Measurements from ENCODE around the gene CARM1. TPM values are rescaled to one million over a fixed set of nuclear protein-coding genes. Genes with fewer than 3 reads are reported as not detected.

CARM1 gene
- total RNA-seq (2016; rRNA removed; fragmentation: Illumina TruSeq; extraction: Trizol) (21.9 and 27.6 TPM in 2 replicates), polyA plus RNA-seq (2011; rRNA removed) (53.0 and 55.8 TPM in 2 replicates), polyA minus RNA-seq (2011; rRNA and poly(A)+ RNA removed; ENCODE audit: low replicate concordance) (34.3 and 76.6 TPM in 2 replicates), Bru-seq, nascent RNA (percentile 57 among the genes with signal in this experiment), BruChase-seq, experiment 1, labeled RNA remaining after a 6-hour chase (percentile 76 among the genes with signal in this experiment), BruChase-seq, experiment 2, labeled RNA remaining after a 2-hour chase (percentile 71 among the genes with signal in this experiment)
- 8.8 and 9.4 TPM in 2 replicates for total RNA-seq (2016; cell fraction: cytosol; rRNA removed; fragmentation: Illumina TruSeq; extraction: Trizol; ENCODE audit: low read depth)
- 18.6 and 27.9 TPM in 2 replicates for total RNA-seq (2016; cell fraction: insoluble cytoplasmic fraction; rRNA removed; fragmentation: Illumina TruSeq; extraction: Trizol)
- total RNA-seq (2016; cell fraction: membrane; rRNA removed; fragmentation: Illumina TruSeq; extraction: Trizol): 21.1 and 24.7 TPM in 2 replicates
- total RNA-seq (2016; cell fraction: nucleus; rRNA removed; fragmentation: Illumina TruSeq; extraction: Trizol): 16.8 and 18.1 TPM in 2 replicates
- polyA plus RNA-seq (2011; cell fraction: cytosol; rRNA removed): 27.6 and 51.7 TPM in 2 replicates
- polyA plus RNA-seq (2011; cell fraction: nucleus; rRNA removed): 83.1 and 120 TPM in 2 replicates
- polyA plus RNA-seq (2012): 33.4 and 44.2 TPM in 2 replicates
- 12.8 and 12.9 TPM in 2 replicates for polyA plus RNA-seq (2016; cell fraction: cytosol; fragmentation: Illumina TruSeq; extraction: Trizol; ENCODE audit: low read depth)
- polyA plus RNA-seq (2016; cell fraction: insoluble cytoplasmic fraction; fragmentation: Illumina TruSeq; extraction: Trizol; ENCODE audit: low read depth): 41.9 and 59.7 TPM in 2 replicates
- polyA plus RNA-seq (2016; cell fraction: membrane; fragmentation: Illumina TruSeq; extraction: Trizol; ENCODE audit: low read depth): 29.0 and 31.4 TPM in 2 replicates
- 54.5 and 65.3 TPM in 2 replicates for polyA plus RNA-seq (2016; cell fraction: nucleus; fragmentation: Illumina TruSeq; extraction: Trizol; ENCODE audit: insufficient read depth, low read depth)
- polyA minus RNA-seq (2011; cell fraction: cytosol; rRNA and poly(A)+ RNA removed): 18.8 and 19.0 TPM in 2 replicates
- polyA minus RNA-seq (2011; cell fraction: nucleus; rRNA and poly(A)+ RNA removed): 16.2 and 20.0 TPM in 2 replicates
- long read RNA-seq, experiment 1, partial matches to known transcripts: 15 of 15 reads
- long read RNA-seq, experiment 1, other reads (novel, unspliced or antisense): 0 of 15 reads
- long read RNA-seq, experiment 2, transcript CARM1-202 (15 exons, 2,722 nt): major isoform, 58 of 215 reads
- long read RNA-seq, experiment 2, transcript CARM1-201 (16 exons, 3,330 nt): minor isoform, 16 of 215 reads
- long read RNA-seq, experiment 2, partial matches to known transcripts: 104 of 215 reads
- long read RNA-seq, experiment 2, other reads (novel, unspliced or antisense): 37 of 215 reads

- ATAC-seq (peak; percentile 81), DNase-seq (ENCODE audit: low spot score) (peak; percentile 92), FAIRE-seq (peak; percentile 54)
- no peaks in the 10 kb centered on the region for H3K9me3 ChIP-seq (ENCODE audit: low read length)
- peak within 1 kb of the TSS; percentile 12 for H2AFZ ChIP-seq (ENCODE audit: low read length)
- peaks cover 33% of the 10 kb centered on the region for H3K79me2 ChIP-seq (ENCODE audit: insufficient read depth, low read length)
- POLR2A ChIA-PET: interaction anchor here (0.7 to 2.4 kb wide), 2 partner anchors 35 to 298 kb away, joined by 4 to 7 read pairs; partner anchors contain the start of gene TMED1
- peaks cover 54% of the 10 kb centered on the region for H3K4me1 ChIP-seq (ENCODE audit: insufficient read depth, low read length)
- 0% methylated on average over 2 of the region's 99 CpGs for WGBS (ENCODE audit: low lambda C conversion rate)
- no peaks in the 10 kb centered on the region for H4K20me1 ChIP-seq (ENCODE audit: insufficient read depth, low read length)
- in situ Hi-C loops (cut with HindIII; ENCODE audit: extremely low pct_ligation_motif_present, low pct_unique_long_range_greater_than_20kb): no loop called here
- peak within 1 kb of the TSS; percentile 60 for H3K27ac ChIP-seq (ENCODE audit: extremely low read length, insufficient read depth, low read length)
- BruUV-seq (replicated peaks): no TSS peak
- H3K27me3 ChIP-seq (ENCODE audit: control insufficient read depth in 1 of 2, insufficient read depth in 2 of 2, low read length in 2 of 2): no peaks in the 10 kb centered on the region
- intact Hi-C loops (cut with micrococcal nuclease; ENCODE audit: unreplicated experiment): loop anchor here (10.0 kb wide), 1 partner anchor 54 kb away; the partner anchor contains the start of genes TIMM29 and YIPF2
- CTCF ChIA-PET (ENCODE audit: low intra/inter-chr PET ratio, low total read pairs): no interaction called here
- H3K4me3 ChIP-seq (replicated peaks in 1 of 3; ENCODE audit: insufficient read depth in 1 of 3, low read depth in 2 of 3, low read length in 3 of 3): peak within 1 kb of the TSS; percentile 85 to 96 (median 87)
- H3K36me3 ChIP-seq (replicated peaks in 1 of 2; ENCODE audit: control insufficient read depth in 1 of 2, insufficient read depth in 2 of 2, low read length in 2 of 2): no peaks in the 10 kb centered on the region
- peak within 1 kb of the TSS; percentile 82 for H3K9ac ChIP-seq (ENCODE audit: insufficient read depth, low read depth, low read length)
- peak within 1 kb of the TSS; percentile 95 for H3K4me2 ChIP-seq (ENCODE audit: low read depth, low read length)
- peak; percentile 63; the same call in 1 of the 2 replicates for TF ChIP-seq PATZ1 (CRISPR knock-in tag; IDR thresholded peaks at IDR 0.05)
- no peak for TF ChIP-seq ZNF446 (CRISPR knock-in tag; IDR thresholded peaks at IDR 0.05)
- peak; percentile 15; the same call in 1 of the 2 replicates for TF ChIP-seq MNT (IDR thresholded peaks at IDR 0.05)
- TF ChIP-seq ZNF256 (CRISPR knock-in tag; conservative IDR thresholded peaks at IDR 0.05): no peak
- TF ChIP-seq SUZ12 (IDR thresholded peaks at IDR 0.05; ENCODE audit: low read depth, low read length): no peak
- TF ChIP-seq NKX3-1 (CRISPR knock-in tag; IDR thresholded peaks at IDR 0.05): no peak
- peak; percentile 42; the same call in 1 of the 2 replicates for TF ChIP-seq FOXK1 (CRISPR knock-in tag; IDR thresholded peaks at IDR 0.05; ENCODE audit: borderline replicate concordance, low read depth)
- TF ChIP-seq DMTF1 (CRISPR knock-in tag; IDR thresholded peaks at IDR 0.05): no peak
- TF ChIP-seq CREM (IDR thresholded peaks at IDR 0.05): peak; percentile 16; the same call in 1 of the 2 replicates
- TF ChIP-seq CREM (CRISPR knock-in tag; IDR thresholded peaks at IDR 0.05): no peak
- no peak for TF ChIP-seq ATM (IDR thresholded peaks at IDR 0.05; ENCODE audit: borderline replicate concordance)
Measured at GRCh38 chr19:10870955-10871603, at the start of gene CARM1. Gene CARM1 (plus strand): TSS chr19:10871553. CDS start chr19:10871703, 150 bp downstream.
